ENCODE measurements around the gene SRD5A2. TPM values are rescaled to one million over a fixed set of nuclear protein-coding genes. Genes with fewer than 3 reads are reported as not detected.

Gene SRD5A2
- 0.10 and 0.19 TPM in 2 replicates for total RNA-seq
- polyA plus RNA-seq (2012) = 0.01 TPM

GRCh38 chr2:31580321-31581117 lies at the start of gene SRD5A2:
SRD5A2 (minus strand) TSS chr2:31580938; CDS start chr2:31580900, 38 bp downstream.
- DNase-seq (ENCODE audit: low read depth) = no peak

GRCh38 chr2:31606509-31606908 lies 25.8 kb upstream of the SRD5A2 start:
- no peak for DNase-seq (ENCODE audit: low read depth)

- DNase-seq (ENCODE audit: low read depth) = no peak
Observed at GRCh38 chr2:31598694-31599093, 18.0 kb upstream of the SRD5A2 start.

GRCh38 chr2:31586230-31586629 lies 5.5 kb upstream of the SRD5A2 start:
- no peak for DNase-seq (ENCODE audit: low read depth)

GRCh38 chr2:31581124-31581795 lies 522 bp upstream of the SRD5A2 start:
- DNase-seq (ENCODE audit: low read depth) = no peak

- no peak for DNase-seq (ENCODE audit: low read depth)
Observed at GRCh38 chr2:31579996-31580320, 780 bp downstream of the SRD5A2 start.

GRCh38 chr2:31578316-31578715 lies 2.4 kb downstream of the SRD5A2 start:
- DNase-seq (ENCODE audit: low read depth) = no peak

- no peak for DNase-seq (ENCODE audit: low read depth)
Observed at GRCh38 chr2:31577143-31577542, 3.6 kb downstream of the SRD5A2 start.

- DNase-seq (ENCODE audit: low read depth) = no peak
Observed at GRCh38 chr2:31568585-31569201, 12.0 kb downstream of the SRD5A2 start.

- DNase-seq (ENCODE audit: low read depth) = no peak
Observed at GRCh38 chr2:31567679-31568078, 13.1 kb downstream of the SRD5A2 start.

- DNase-seq (ENCODE audit: low read depth) = no peak
Observed at GRCh38 chr2:31563273-31563839, 17.4 kb downstream of the SRD5A2 start.

- no peak for DNase-seq (ENCODE audit: low read depth)
Observed at GRCh38 chr2:31561823-31562222, 18.9 kb downstream of the SRD5A2 start.

GRCh38 chr2:31558401-31559295 lies 22.1 kb downstream of the SRD5A2 start:
- no peak for DNase-seq (ENCODE audit: low read depth)

GRCh38 chr2:31556940-31557339 lies 23.8 kb downstream of the SRD5A2 start:
- DNase-seq (ENCODE audit: low read depth) = no peak

GRCh38 chr2:31555967-31556706 lies 24.6 kb downstream of the SRD5A2 start:
- DNase-seq (ENCODE audit: low read depth) = no peak

GRCh38 chr2:31553362-31553761 lies 27.4 kb downstream of the SRD5A2 start:
- no peak for DNase-seq (ENCODE audit: low read depth)

- DNase-seq (ENCODE audit: low read depth) = no peak
Observed at GRCh38 chr2:31547485-31547884, 33.3 kb downstream of the SRD5A2 start.

GRCh38 chr2:31541853-31542252 lies 38.9 kb downstream of the SRD5A2 start:
- no peak for DNase-seq (ENCODE audit: low read depth)

- no peak for DNase-seq (ENCODE audit: low read depth)
Observed at GRCh38 chr2:31539505-31539904, 41.2 kb downstream of the SRD5A2 start.

- no peak for DNase-seq (ENCODE audit: low read depth)
Observed at GRCh38 chr2:31535768-31536167, 45.0 kb downstream of the SRD5A2 start.
